Epithelial cell of esophagus (primary cell): ENCODE measurements around the gene MRPL37.

Source experiments
- DNase-seq: peaks from one replicate; pipeline ENCODE4 v3.0.0; 2010; ENCODE audit warnings: low read depth
- H3K4me3 ChIP-seq: 2 replicates; pipeline ENCODE4 v1.5.1; 2011; ENCODE audit warnings: mild to moderate bottlenecking, low read length, control low read depth
- CTCF ChIP-seq: IDR thresholded peaks from 2 replicates; pipeline ENCODE4 v1.5.1; 2011; ENCODE audit warnings: low read depth, mild to moderate bottlenecking, low read length, control low read depth, inconsistent platforms; ENCODE audit not compliant: insufficient read depth; ENCODE audit errors: missing control alignments

Gene MRPL37

GRCh38 chr1:54260810-54261209 is 60.8 kb downstream of the MRPL37 start:
- no peak for TF ChIP-seq CTCF
- DNase-seq = no peak
- no peak overlapping the region for H3K4me3 ChIP-seq

GRCh38 chr1:54262244-54262643 is 62.3 kb downstream of the MRPL37 start:
- no peak overlapping the region for H3K4me3 ChIP-seq
- no peak for TF ChIP-seq CTCF

DNA sequence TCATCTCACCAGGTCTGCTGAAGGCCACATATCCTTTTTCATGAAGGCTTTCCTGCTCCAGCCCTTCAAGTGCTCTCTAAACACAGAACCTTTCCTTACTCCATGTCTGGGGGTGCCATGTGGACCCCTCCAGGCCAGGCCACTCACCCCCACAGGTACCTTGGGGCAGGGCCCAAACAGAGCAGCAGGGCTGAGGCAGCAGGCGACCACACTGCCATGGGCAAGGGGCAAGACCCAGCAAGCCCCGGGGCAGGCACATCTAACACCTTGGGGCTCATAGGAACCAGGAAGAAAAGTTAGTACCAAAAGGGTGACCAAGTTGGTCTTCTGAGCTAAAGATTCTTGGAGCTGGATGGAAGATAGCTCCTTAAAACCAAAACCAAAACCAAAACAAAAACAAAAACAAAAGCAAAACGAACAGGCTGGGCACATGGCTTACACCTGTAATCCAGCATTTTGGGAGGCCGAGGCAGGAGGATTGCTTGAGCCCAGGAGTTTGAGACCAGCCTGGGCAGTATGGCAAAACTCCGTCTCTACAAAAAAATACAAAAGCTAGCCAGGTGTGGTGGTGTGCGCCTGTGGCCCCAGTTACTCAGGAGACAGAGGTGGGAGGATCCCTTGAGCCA is 63.7 kb downstream of the MRPL37 start:
- DNase-seq = no peak
- H3K4me3 ChIP-seq = no peak overlapping the region
- no peak for TF ChIP-seq CTCF

More at GRCh38 chr1:54262244-54262643, 62.3 kb downstream of the MRPL37 start:
- DNase-seq = no peak

DNA sequence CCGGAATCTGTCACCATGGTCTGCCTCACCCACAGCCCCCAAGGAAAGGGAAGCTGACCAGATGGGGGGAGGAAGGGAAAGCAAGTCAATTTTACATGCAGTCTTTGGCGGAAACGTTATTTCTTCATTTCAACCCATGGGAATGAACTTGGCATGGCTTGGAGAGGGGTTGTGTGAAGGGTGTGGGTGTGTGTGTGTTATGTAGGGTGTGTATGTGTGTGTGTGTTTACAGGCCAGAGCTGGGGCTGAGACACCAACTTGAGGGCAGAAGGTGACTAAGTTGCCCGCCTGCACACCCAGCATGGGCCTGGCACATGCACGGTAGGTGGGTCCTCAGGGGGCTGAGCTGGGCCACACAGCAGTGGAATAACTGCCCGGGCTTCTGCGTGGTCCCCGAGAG is 65.2 kb downstream of the MRPL37 start:
- no peak for TF ChIP-seq CTCF

DNA sequence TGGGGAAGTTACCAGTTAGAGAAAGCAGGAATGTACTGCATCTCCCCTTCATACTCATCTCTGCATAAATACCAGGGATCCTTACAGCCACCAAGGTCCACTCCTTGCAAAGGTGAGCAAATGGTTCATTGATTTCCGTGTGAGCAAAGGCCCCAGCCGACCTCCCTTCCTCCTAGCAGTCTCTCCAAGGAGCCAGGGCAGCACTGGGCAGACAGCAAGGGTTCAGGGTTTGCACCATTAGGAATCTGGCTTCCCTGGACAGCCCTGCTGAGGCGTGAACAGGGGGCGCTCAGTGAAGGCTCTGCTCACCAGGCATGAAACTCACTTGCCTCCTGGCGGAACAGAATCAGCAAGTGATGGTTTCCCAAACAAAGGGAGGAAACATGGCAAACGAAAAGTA is 65.7 kb downstream of the MRPL37 start:
- H3K4me3 ChIP-seq = no peak overlapping the region
- DNase-seq = no peak
- TF ChIP-seq CTCF = no peak

More for the DNA sequence above, 65.2 kb downstream of the MRPL37 start:
- DNase-seq = no peak
- H3K4me3 ChIP-seq = no peak overlapping the region

- no peak for DNase-seq
- TF ChIP-seq CTCF = no peak
- no peak overlapping the region for H3K4me3 ChIP-seq
Observed at GRCh38 chr1:54266195-54266594, 66.2 kb downstream of the MRPL37 start.

GRCh38 chr1:54266908-54267307 is 66.9 kb downstream of the MRPL37 start:
- no peak for DNase-seq
- TF ChIP-seq CTCF = no peak
- H3K4me3 ChIP-seq = no peak overlapping the region
